Transverse colon (tissue), 4 donors: ENCODE measurements around the gene CYP19A1. TPM values are rescaled to one million over a fixed set of nuclear protein-coding genes. Genes with fewer than 3 reads are reported as not detected.

ENCODE experiments used
- DNase-seq: peaks from one replicate; pipeline ENCODE4 v3.0.0-alpha.2; 2019
- H3K27ac ChIP-seq, 4 donors: fragments of 200-600 bp; sonication (generic); 2 replicates each; pipeline ENCODE4 v1.5.1; 2016 to 2018; ENCODE audit warnings: inconsistent platforms in 4 of 4
- H3K27me3 ChIP-seq: fragments of 200-600 bp; sonication (generic); 2 replicates; pipeline ENCODE4 v1.5.1; 2017; ENCODE audit warnings: inconsistent platforms
- H3K36me3 ChIP-seq, 4 donors: fragments of 200-600 bp; sonication (generic); 2 replicates each; pipeline ENCODE4 v1.5.1; 2017 to 2019; ENCODE audit warnings: inconsistent platforms in 4 of 4
- H3K4me1 ChIP-seq, 4 donors: fragments of 200-600 bp; sonication (generic); 2 replicates each; pipeline ENCODE4 v1.5.1; 2017 to 2020; ENCODE audit warnings: inconsistent platforms in 4 of 4
- H3K4me3 ChIP-seq, 4 donors: fragments of 200-600 bp; sonication (generic); 1 replicate in 1 of 4; 2 replicates in 3 of 4; pipeline versions ENCODE4 v1.5.1 to v1.6.1; 2017 to 2019; ENCODE audit warnings: inconsistent platforms in 4 of 4
- H3K9me3 ChIP-seq, 2 donors: fragments of 200-600 bp; sonication (generic); 2 replicates each; pipeline ENCODE4 v1.5.1; 2017 to 2019; ENCODE audit warnings: inconsistent platforms in 2 of 2
- CTCF ChIP-seq, 5 experiments: fragments of 200-600 bp in 3 of 5; fragments of 450-650 bp in 2 of 5; sonication (generic) in 3 of 5; IDR thresholded peaks; 1 replicate in 2 of 5; 2 replicates in 3 of 5; pipeline ENCODE4 v1.5.1; 2016 to 2017; ENCODE audit warnings: antibody characterized with exemption in 5 of 5, inconsistent platforms in 3 of 5, mild to moderate bottlenecking in 2 of 5, moderate library complexity in 1 of 5
- EP300 ChIP-seq: sonication (generic); formaldehyde crosslinking; IDR thresholded peaks from one replicate; pipeline ENCODE4 v1.6.1; 2017; ENCODE audit warnings: antibody characterized with exemption, low read depth
- POLR2A ChIP-seq: fragments of 450-650 bp; IDR thresholded peaks from one replicate; pipeline ENCODE4 v1.6.1; 2016; ENCODE audit warnings: antibody characterized with exemption, mild to moderate bottlenecking, moderate library complexity
- POLR2AphosphoS5 ChIP-seq, 3 donors: sonication (generic); formaldehyde crosslinking; IDR thresholded peaks; one replicate each; pipeline ENCODE4 v1.6.1; 2016; ENCODE audit warnings: antibody characterized with exemption in 3 of 3
- whole genome bisulfite sequencing, 2 donors: methylation state at CpG; one replicate each; pipeline ENCODE4 v1.1.5; 2018; ENCODE audit warnings: low coverage in 1 of 2; 5-methylcytosine and 5-hydroxymethylcytosine counted together
- in situ Hi-C, 4 donors: fragments of 200-750 bp; cut with MboI; loops; one replicate each; pipeline versions ENCODE4 v1.15.0 to v1.15.1; 2017; ENCODE audit warnings: low sequenced_read_pairs in 3 of 4, low pct_ligation_motif_present in 1 of 4, low pct_unique_long_range_greater_than_20kb in 1 of 4
- intact Hi-C: fragments of 100-400 bp; cut with DNase I; formaldehyde crosslinking; loops from one replicate; pipeline ENCODE4 v1.15.1; 2023; ENCODE audit warnings: low total_unique reads
- total RNA-seq, 4 donors: library from RNA; depleted of rRNA; stranded (reverse); fragments of >200 nt; gene quantifications; one replicate each; pipeline ENCODE4 v1.1.0, GENCODE V29; 2016

The CYP19A1 gene
- total RNA-seq, 4 donors from 2014 or later: not detected

GRCh38 chr15:51172193-51172592, 166.2 kb downstream of the CYP19A1 start:
- Histone ChIP-seq H3K4me3 (no peak overlapping the region), H3K9me3 (no peaks in the 10 kb centered on the region), H3K27ac (no peak overlapping the region), H3K27me3 (no peaks in the 10 kb centered on the region), H3K4me1 (peaks cover 0 to 13% (median 4%) of the 10 kb centered on the region in 4 donors), H3K36me3 (no peaks in the 10 kb centered on the region)
- in situ Hi-C loops: loop anchor here in 1 of 4 donors (25.0 kb wide), 1 partner anchor 215 kb away; no protein-coding TSS in a partner anchor
- DNase-seq: no peak
- WGBS, 2 donors: 0 to 2% methylated on average over 3 of the region's 3 CpGs
- TF ChIP-seq POLR2AphosphoS5 (IDR thresholded peaks at IDR 0.05) (no peak), CTCF (IDR thresholded peaks at IDR 0.05) (no peak), POLR2A (no peak), EP300 (no peak)
- intact Hi-C loops: no loop called here

- Histone ChIP-seq H3K9me3 (no peaks in the 10 kb centered on the region), H3K4me1 (peaks cover 0 to 13% (median 4%) of the 10 kb centered on the region in 4 donors), H3K4me3 (no peak overlapping the region), H3K27me3 (no peaks in the 10 kb centered on the region), H3K27ac (no peak overlapping the region), H3K36me3 (no peaks in the 10 kb centered on the region)
- DNase-seq: no peak
- in situ Hi-C loops: loop anchor here in 1 of 4 donors (25.0 kb wide), 1 partner anchor 216 kb away; no protein-coding TSS in a partner anchor
- no peak for TF ChIP-seq EP300
- no peak for TF ChIP-seq POLR2AphosphoS5 (IDR thresholded peaks at IDR 0.05)
- TF ChIP-seq CTCF (IDR thresholded peaks at IDR 0.05): no peak
- no peak for TF ChIP-seq POLR2A
- intact Hi-C loops: no loop called here
- WGBS, 2 donors: 76% methylated on average over 3 of the region's 3 CpGs; no CpG with 5 or more reads in 1 of the 2 donors
Observed at GRCh38 chr15:51171634-51171932, 166.8 kb downstream of the CYP19A1 start.

GRCh38 chr15:51170882-51171633, 167.3 kb downstream of the CYP19A1 start:
- Histone ChIP-seq H3K4me3 (no peak overlapping the region), H3K4me1 (peaks cover 0 to 13% (median 4%) of the 10 kb centered on the region in 4 donors), H3K9me3 (no peaks in the 10 kb centered on the region), H3K27me3 (no peaks in the 10 kb centered on the region), H3K27ac (no peak overlapping the region), H3K36me3 (no peaks in the 10 kb centered on the region)
- intact Hi-C loops (no loop called here), in situ Hi-C loops (loop anchor here in 1 of 4 donors (25.0 kb wide), 1 partner anchor 216 kb away; no protein-coding TSS in a partner anchor)
- 50 to 67% methylated on average over 2 to 11 of the region's 11 CpGs for WGBS, 2 donors
- TF ChIP-seq POLR2A (no peak), EP300 (no peak), POLR2AphosphoS5 (IDR thresholded peaks at IDR 0.05) (no peak), CTCF (IDR thresholded peaks at IDR 0.05) (no peak)
- DNase-seq: no peak

GRCh38 chr15:51168700-51169099, 169.7 kb downstream of the CYP19A1 start:
- no peak for DNase-seq
- intact Hi-C loops (loop anchor here (10.0 kb wide), 1 partner anchor 216 kb away; no protein-coding TSS in a partner anchor), in situ Hi-C loops (loop anchor here in 2 of 4 donors (10.0 to 25.0 kb wide), 2 partner anchors 216 to 219 kb away; no protein-coding TSS in a partner anchor)
- Histone ChIP-seq H3K27ac (no peak overlapping the region), H3K36me3 (no peaks in the 10 kb centered on the region), H3K9me3 (no peaks in the 10 kb centered on the region), H3K27me3 (no peaks in the 10 kb centered on the region), H3K4me3 (no peak overlapping the region), H3K4me1 (peaks cover 0 to 13% (median 5%) of the 10 kb centered on the region in 4 donors)
- TF ChIP-seq EP300: no peak
- no peak for TF ChIP-seq CTCF (IDR thresholded peaks at IDR 0.05)
- no peak for TF ChIP-seq POLR2A
- TF ChIP-seq POLR2AphosphoS5 (IDR thresholded peaks at IDR 0.05): no peak
